Stimulated activated naive CD8-positive, alpha-beta T cell treated with anti-CD3 and anti-CD28 coated beads, Interleukin-15, Interleukin-2, amounts not matched to agents 100 ng/mL and 50 ng/mL, for 24 hours (primary cell): ENCODE measurements around the gene SNW1.
A peak's percentile ranks its signal among the peaks of the same experiment; 100 is the strongest.
"Not testable (repeated sequence)": the region's sequence is repeated elsewhere in the genome, so short reads cannot be mapped to it uniquely, and the experiment has no call there.

Source experiments
- H3K27ac Mint-ChIP-seq: one replicate; pipeline ENCODE4 v1.8.0; 2021; ENCODE audit warnings: mild to moderate bottlenecking, mixed read lengths
- H3K27me3 Mint-ChIP-seq: one replicate; pipeline ENCODE4 v1.8.0; 2021; ENCODE audit warnings: mixed read lengths
- H3K36me3 Mint-ChIP-seq: one replicate; pipeline ENCODE4 v1.8.0; 2021; ENCODE audit warnings: low read depth, mixed read lengths
- H3K4me1 Mint-ChIP-seq: one replicate; pipeline ENCODE4 v1.8.0; 2021; ENCODE audit warnings: low read depth, mixed read lengths
- H3K4me3 Mint-ChIP-seq: one replicate; pipeline ENCODE4 v1.8.0; 2021; ENCODE audit warnings: mild to moderate bottlenecking, mixed read lengths
- H3K9me3 Mint-ChIP-seq: one replicate; pipeline ENCODE4 v1.8.0; 2021; ENCODE audit warnings: mixed read lengths

The SNW1 gene

GRCh38 chr14:77768442-77769069 is 7.6 kb upstream of the SNW1 start:
- H3K36me3 Mint-ChIP-seq, H3K27ac Mint-ChIP-seq: not testable (repeated sequence)

GRCh38 chr14:77763978-77764377 is 3.0 kb upstream of the SNW1 start:
- Mint-ChIP-seq H3K27ac (no peak overlapping the region), H3K4me3 (no peak overlapping the region), H3K27me3 (no peaks in the 10 kb centered on the region), H3K36me3 (peaks cover 5% of the 10 kb centered on the region), H3K9me3 (no peaks in the 10 kb centered on the region), H3K4me1 (peaks cover 21% of the 10 kb centered on the region)

More at GRCh38 chr14:77768442-77769069, 7.6 kb upstream of the SNW1 start:
- not testable (repeated sequence) for H3K4me3 Mint-ChIP-seq, H3K9me3 Mint-ChIP-seq, H3K27me3 Mint-ChIP-seq, H3K4me1 Mint-ChIP-seq

- no peak overlapping the region for H3K27ac Mint-ChIP-seq
- H3K36me3 Mint-ChIP-seq: peaks cover 11% of the 10 kb centered on the region
- H3K4me3 Mint-ChIP-seq: no peak overlapping the region
- H3K27me3 Mint-ChIP-seq: no peaks in the 10 kb centered on the region
- H3K9me3 Mint-ChIP-seq: no peaks in the 10 kb centered on the region
- peaks cover 28% of the 10 kb centered on the region for H3K4me1 Mint-ChIP-seq
Measured at GRCh38 chr14:77763316-77763715, 2.4 kb upstream of the SNW1 start.

GRCh38 chr14:77761205-77761931 is 412 bp upstream of the SNW1 start:
- Mint-ChIP-seq H3K27me3 (no peaks in the 10 kb centered on the region), H3K27ac (peak overlapping the region; percentile 96), H3K4me1 (peaks cover 41% of the 10 kb centered on the region), H3K9me3 (no peaks in the 10 kb centered on the region), H3K36me3 (peaks cover 23% of the 10 kb centered on the region), H3K4me3 (peak overlapping the region; percentile 97)

- peak overlapping the region; percentile 26 for H3K27ac Mint-ChIP-seq
- H3K27me3 Mint-ChIP-seq: no peaks in the 10 kb centered on the region
- peaks cover 84% of the 10 kb centered on the region for H3K36me3 Mint-ChIP-seq
- peaks cover 29% of the 10 kb centered on the region for H3K4me1 Mint-ChIP-seq
- no peak overlapping the region for H3K4me3 Mint-ChIP-seq
- H3K9me3 Mint-ChIP-seq: no peaks in the 10 kb centered on the region
Measured at GRCh38 chr14:77752799-77753516, 8.0 kb downstream of the SNW1 start.

- Mint-ChIP-seq H3K27me3 (no peaks in the 10 kb centered on the region), H3K9me3 (no peaks in the 10 kb centered on the region), H3K4me3 (no peak overlapping the region), H3K36me3 (peaks cover 80% of the 10 kb centered on the region), H3K27ac (no peak overlapping the region), H3K4me1 (peaks cover 23% of the 10 kb centered on the region)
Measured at GRCh38 chr14:77752266-77752665, 8.7 kb downstream of the SNW1 start.

- H3K9me3 Mint-ChIP-seq, H3K27ac Mint-ChIP-seq, H3K27me3 Mint-ChIP-seq, H3K4me3 Mint-ChIP-seq: not testable (repeated sequence)
- H3K4me1 Mint-ChIP-seq: peaks cover 21% of the 10 kb centered on the region
- H3K36me3 Mint-ChIP-seq: peaks cover 69% of the 10 kb centered on the region
Measured at GRCh38 chr14:77747425-77747824, 13.5 kb downstream of the SNW1 start.

GRCh38 chr14:77746064-77746702 is 14.8 kb downstream of the SNW1 start:
- Mint-ChIP-seq H3K27ac (no peak overlapping the region), H3K27me3 (no peaks in the 10 kb centered on the region), H3K4me3 (no peak overlapping the region), H3K36me3 (peaks cover 68% of the 10 kb centered on the region), H3K9me3 (no peaks in the 10 kb centered on the region), H3K4me1 (peaks cover 32% of the 10 kb centered on the region)

- no peaks in the 10 kb centered on the region for H3K27me3 Mint-ChIP-seq
- peaks cover 59% of the 10 kb centered on the region for H3K4me1 Mint-ChIP-seq
- peaks cover 64% of the 10 kb centered on the region for H3K36me3 Mint-ChIP-seq
- peak overlapping the region; percentile 57 for H3K27ac Mint-ChIP-seq
- no peak overlapping the region for H3K4me3 Mint-ChIP-seq
- H3K9me3 Mint-ChIP-seq: no peaks in the 10 kb centered on the region
Measured at GRCh38 chr14:77741438-77741837, 19.5 kb downstream of the SNW1 start.

- Mint-ChIP-seq H3K9me3 (no peaks in the 10 kb centered on the region), H3K4me3 (no peak overlapping the region), H3K27me3 (no peaks in the 10 kb centered on the region), H3K27ac (peak overlapping the region; percentile 23), H3K36me3 (peaks cover 66% of the 10 kb centered on the region), H3K4me1 (peaks cover 54% of the 10 kb centered on the region)
Measured at GRCh38 chr14:77738559-77739250, 22.3 kb downstream of the SNW1 start.

GRCh38 chr14:77730976-77731497 is 29.9 kb downstream of the SNW1 start:
- Mint-ChIP-seq H3K9me3 (no peaks in the 10 kb centered on the region), H3K36me3 (peaks cover 84% of the 10 kb centered on the region), H3K27me3 (no peaks in the 10 kb centered on the region), H3K4me1 (peaks cover 6% of the 10 kb centered on the region), H3K27ac (peak overlapping the region; percentile 39), H3K4me3 (no peak overlapping the region)

- Mint-ChIP-seq H3K27ac (no peak overlapping the region), H3K4me1 (no peaks in the 10 kb centered on the region)
Measured at GRCh38 chr14:77722301-77722700, 38.7 kb downstream of the SNW1 start.

GRCh38 chr14:77721437-77721836 is 39.5 kb downstream of the SNW1 start:
- Mint-ChIP-seq H3K4me1 (no peaks in the 10 kb centered on the region), H3K36me3 (peaks cover 72% of the 10 kb centered on the region), H3K27me3 (no peaks in the 10 kb centered on the region), H3K27ac (peak overlapping the region; percentile 26), H3K9me3 (no peaks in the 10 kb centered on the region), H3K4me3 (no peak overlapping the region)

More at GRCh38 chr14:77722301-77722700, 38.7 kb downstream of the SNW1 start:
- Mint-ChIP-seq H3K27me3 (no peaks in the 10 kb centered on the region), H3K9me3 (no peaks in the 10 kb centered on the region), H3K36me3 (peaks cover 77% of the 10 kb centered on the region), H3K4me3 (no peak overlapping the region)

- Mint-ChIP-seq H3K27me3 (no peaks in the 10 kb centered on the region), H3K4me1 (peaks cover 20% of the 10 kb centered on the region), H3K4me3 (no peak overlapping the region), H3K9me3 (no peaks in the 10 kb centered on the region), H3K27ac (no peak overlapping the region), H3K36me3 (peaks cover 79% of the 10 kb centered on the region)
Measured at GRCh38 chr14:77717608-77718305, 43.2 kb downstream of the SNW1 start.
